ENCODE data around the gene DSC1.

GRCh38 chr18:31120594-31120993 lies 42.1 kb downstream of the DSC1 start:
- TF ChIP-seq GATA2 (CRISPR knock-in tag; IDR thresholded peaks at IDR 0.05) (no peak), TCF12 (IDR thresholded peaks at IDR 0.05) (no peak)
